Measurements from ENCODE around the gene SOD2. TPM values are rescaled to one million over a fixed set of nuclear protein-coding genes. Genes with fewer than 3 reads are reported as not detected.

SOD2 gene
- total and polyA plus RNA-seq, 2 donors (not counting 3 experiments of a cell fraction or from before 2014, with no cell fraction given) = 31.6 to 62.7 TPM

DNA sequence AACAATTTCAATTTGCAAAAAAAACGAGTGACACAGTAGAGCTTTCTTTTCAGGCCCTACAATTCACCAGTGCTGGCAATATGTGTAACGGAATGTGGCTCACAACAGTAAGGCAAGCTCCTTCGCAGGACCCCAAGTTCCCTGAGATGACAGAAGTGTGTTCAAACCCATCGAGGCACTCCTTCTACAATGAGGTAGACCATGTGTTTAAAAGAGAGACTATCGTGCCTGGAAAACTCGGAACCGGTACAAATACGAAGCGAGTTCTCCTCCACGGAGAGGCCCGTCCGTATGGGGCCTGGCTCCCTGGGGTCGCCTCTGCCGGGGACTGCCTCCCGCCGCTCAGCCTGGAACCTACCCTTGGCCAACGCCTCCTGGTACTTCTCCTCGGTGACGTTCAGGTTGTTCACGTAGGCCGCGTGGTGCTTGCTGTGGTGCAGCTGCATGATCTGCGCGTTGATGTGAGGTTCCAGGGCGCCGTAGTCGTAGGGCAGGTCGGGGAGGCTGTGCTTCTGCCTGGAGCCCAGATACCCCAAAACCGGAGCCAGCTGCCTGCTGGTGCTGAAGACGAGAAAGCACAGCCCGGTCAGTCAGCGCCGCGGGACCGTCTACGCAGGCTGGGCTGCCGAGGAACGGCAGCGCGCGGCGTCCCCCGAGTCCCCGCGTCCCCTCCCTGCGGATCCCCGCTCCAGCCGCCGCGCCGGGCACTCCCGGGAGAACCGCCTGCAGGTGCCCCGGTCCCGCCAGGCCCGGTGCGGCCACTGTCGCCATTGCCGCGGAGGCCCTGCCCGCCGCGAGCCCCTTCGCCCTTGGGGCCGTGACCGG lies 526 bp downstream of the SOD2 start:
- Histone ChIP-seq H3K27me3 (ENCODE audit: control insufficient read depth in 2 of 2, insufficient read depth in 2 of 2, low read length in 2 of 2) (no peaks in the 10 kb centered on the region), H3K4me1 (ENCODE audit: control insufficient read depth, extremely low read depth, insufficient read depth, low read length) (peaks cover 27% of the 10 kb centered on the region), H3K4me3 (replicated peaks in 1 of 3; ENCODE audit: insufficient read depth in 1 of 3, low read depth in 1 of 3, low read length in 3 of 3) (peak overlapping the region; percentile 54 to 78 (median 58)), H3K9me1 (replicated peaks; ENCODE audit: control insufficient read depth, extremely low read depth, insufficient read depth, low read length) (no peaks in the 10 kb centered on the region), H4K20me1 (replicated peaks; ENCODE audit: control insufficient read depth, extremely low read depth, insufficient read depth, low read length) (no peaks in the 10 kb centered on the region), H3K36me3 (ENCODE audit: control insufficient read depth in 2 of 2, extremely low read depth in 1 of 2, insufficient read depth in 2 of 2, low read length in 2 of 2) (peaks cover 2 to 3% of the 10 kb centered on the region in 2 experiments), H3K79me2 (ENCODE audit: control insufficient read depth, insufficient read depth, low read length) (peaks cover 13% of the 10 kb centered on the region), H3K4me2 (ENCODE audit: insufficient read depth, low read length) (peak overlapping the region; percentile 86), H2AFZ (ENCODE audit: low read depth, low read length) (peak overlapping the region; percentile 83), H3K27ac (ENCODE audit: insufficient read depth, low read depth, low read length) (peak overlapping the region; percentile 30), H3K9me3 (replicated peaks; ENCODE audit: control insufficient read depth, insufficient read depth, low read length) (no peaks in the 10 kb centered on the region), H3K9ac (replicated peaks; ENCODE audit: extremely low read depth, insufficient read depth, low read length) (peak overlapping the region; percentile 43)
- intact Hi-C loops (cut with micrococcal nuclease) (loop anchor here (1.0 to 10.0 kb wide), 7 partner anchors 35 to 842 kb away; partner anchors contain the start of genes MRPL18 and WTAP), dilution Hi-C loops (cut with MboI; ENCODE audit: extremely low pct_ligation_motif_present, low sequenced_read_pairs) (no loop called here)
- TF ChIP-seq EZH2 (IDR thresholded peaks at IDR 0.05; ENCODE audit: borderline replicate concordance, low read depth, low read length, severe bottlenecking) (no peak), MYC (IDR thresholded peaks at IDR 0.05; ENCODE audit: low read depth, low read length) (no peak), FOS (IDR thresholded peaks at IDR 0.05; ENCODE audit: borderline replicate concordance, insufficient read depth, low read length) (no peak), POLR2AphosphoS5 (IDR thresholded peaks at IDR 0.05; ENCODE audit: insufficient read depth, low read depth, low read length) (no peak), JUN (IDR thresholded peaks at IDR 0.05; ENCODE audit: borderline replicate concordance, insufficient read depth, insufficient read length, low read depth) (no peak), MAX (IDR thresholded peaks at IDR 0.05; ENCODE audit: insufficient read depth, insufficient read length) (no peak), POLR2A (IDR thresholded peaks at IDR 0.05; ENCODE audit: low read depth, low read length) (no peak), GATA2 (IDR thresholded peaks at IDR 0.05; ENCODE audit: insufficient read depth, insufficient read length, low read depth, low read length) (no peak)
- TF ChIP-seq, protein P1, sequence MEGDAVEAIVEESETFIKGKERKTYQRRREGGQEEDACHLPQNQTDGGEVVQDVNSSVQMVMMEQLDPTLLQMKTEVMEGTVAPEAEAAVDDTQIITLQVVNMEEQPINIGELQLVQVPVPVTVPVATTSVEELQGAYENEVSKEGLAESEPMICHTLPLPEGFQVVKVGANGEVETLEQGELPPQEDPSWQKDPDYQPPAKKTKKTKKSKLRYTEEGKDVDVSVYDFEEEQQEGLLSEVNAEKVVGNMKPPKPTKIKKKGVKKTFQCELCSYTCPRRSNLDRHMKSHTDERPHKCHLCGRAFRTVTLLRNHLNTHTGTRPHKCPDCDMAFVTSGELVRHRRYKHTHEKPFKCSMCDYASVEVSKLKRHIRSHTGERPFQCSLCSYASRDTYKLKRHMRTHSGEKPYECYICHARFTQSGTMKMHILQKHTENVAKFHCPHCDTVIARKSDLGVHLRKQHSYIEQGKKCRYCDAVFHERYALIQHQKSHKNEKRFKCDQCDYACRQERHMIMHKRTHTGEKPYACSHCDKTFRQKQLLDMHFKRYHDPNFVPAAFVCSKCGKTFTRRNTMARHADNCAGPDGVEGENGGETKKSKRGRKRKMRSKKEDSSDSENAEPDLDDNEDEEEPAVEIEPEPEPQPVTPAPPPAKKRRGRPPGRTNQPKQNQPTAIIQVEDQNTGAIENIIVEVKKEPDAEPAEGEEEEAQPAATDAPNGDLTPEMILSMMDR (IDR thresholded peaks at IDR 0.05; ENCODE audit: extremely low read depth in 1 of 2, insufficient read depth in 1 of 2, low read depth in 1 of 2, low read length in 2 of 2) = no peak
- ChIA-PET CTCF (interaction anchor here (0.7 to 2.3 kb wide), 10 partner anchors 10 to 518 kb away, joined by 3 to 15 read pairs (median 5); partner anchors contain the start of gene WTAP), POLR2A (interaction anchor here (0.6 to 2.4 kb wide), 4 partner anchors 11 to 344 kb away, joined by 3 to 18 read pairs (median 6); partner anchors contain the start of genes TCP1 and WTAP)
- BruUV-seq (replicated peaks) = no TSS peak
- FAIRE-seq (peak; percentile 42), DNase-seq (ENCODE audit: low read depth, low spot score) (peak; percentile 59)
